IPS DF 4.7 (cell line): ENCODE results near the gene IL15.

Source experiments
- DNase-seq: peaks from one replicate; pipeline ENCODE4 v3.0.0-alpha.2; 2013; ENCODE audit warnings: low spot score; ENCODE audit errors: extremely low read depth

The IL15 gene

GRCh38 chr4:141771889-141772830 is 135.8 kb downstream of the IL15 start:
- DNase-seq: no peak

GRCh38 chr4:141772838-141773237 is 136.5 kb downstream of the IL15 start:
- no peak for DNase-seq

- DNase-seq: no peak
Measured at GRCh38 chr4:141782205-141782604, 145.8 kb downstream of the IL15 start.
